ENCODE data around the gene KDM6A.
"Not testable (repeated sequence)": the region's sequence is repeated elsewhere in the genome, so short reads cannot be mapped to it uniquely, and the experiment has no call there.

KDM6A gene

DNA sequence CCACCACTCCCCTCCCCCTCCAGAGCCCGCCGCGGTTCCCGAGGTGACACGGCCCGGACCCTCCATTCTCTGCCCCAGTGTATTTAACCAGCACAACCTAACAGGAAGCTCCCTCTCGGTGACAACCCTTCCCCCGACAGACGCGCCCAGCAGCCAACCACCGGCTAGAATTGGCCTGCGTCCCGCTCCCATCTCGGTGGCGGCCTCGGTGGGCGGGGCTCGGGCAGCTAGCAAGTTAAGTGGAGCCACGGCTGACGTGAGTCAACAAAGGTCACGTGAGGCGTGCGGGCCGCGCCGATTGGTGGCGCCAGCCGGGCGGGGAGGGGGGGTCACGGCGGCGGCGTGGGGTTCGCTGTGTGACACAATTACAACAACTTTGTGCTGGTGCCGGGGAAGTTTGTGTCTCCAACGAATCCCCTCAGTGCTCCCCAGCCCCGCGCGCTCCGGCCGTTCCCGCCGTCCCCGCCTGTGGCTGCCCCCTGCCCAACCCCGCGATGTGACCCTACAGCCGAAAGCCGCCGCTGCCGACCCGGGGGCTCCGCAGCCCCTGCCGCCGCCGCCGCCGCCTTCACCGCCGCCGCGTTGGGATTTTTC is at the start of gene KDM6A:
KDM6A (plus strand) TSS at position 368 of the 594 bp plus-strand sequence. CDS start 364 bp downstream, outside the sequence.
- peak within 1 kb of the TSS; percentile 92 for H3K4me3 ChIP-seq (ENCODE audit: low read depth, low read length)
- DNase-seq (ENCODE audit: low read depth) = peak; percentile 98
- TF ChIP-seq, protein P1, sequence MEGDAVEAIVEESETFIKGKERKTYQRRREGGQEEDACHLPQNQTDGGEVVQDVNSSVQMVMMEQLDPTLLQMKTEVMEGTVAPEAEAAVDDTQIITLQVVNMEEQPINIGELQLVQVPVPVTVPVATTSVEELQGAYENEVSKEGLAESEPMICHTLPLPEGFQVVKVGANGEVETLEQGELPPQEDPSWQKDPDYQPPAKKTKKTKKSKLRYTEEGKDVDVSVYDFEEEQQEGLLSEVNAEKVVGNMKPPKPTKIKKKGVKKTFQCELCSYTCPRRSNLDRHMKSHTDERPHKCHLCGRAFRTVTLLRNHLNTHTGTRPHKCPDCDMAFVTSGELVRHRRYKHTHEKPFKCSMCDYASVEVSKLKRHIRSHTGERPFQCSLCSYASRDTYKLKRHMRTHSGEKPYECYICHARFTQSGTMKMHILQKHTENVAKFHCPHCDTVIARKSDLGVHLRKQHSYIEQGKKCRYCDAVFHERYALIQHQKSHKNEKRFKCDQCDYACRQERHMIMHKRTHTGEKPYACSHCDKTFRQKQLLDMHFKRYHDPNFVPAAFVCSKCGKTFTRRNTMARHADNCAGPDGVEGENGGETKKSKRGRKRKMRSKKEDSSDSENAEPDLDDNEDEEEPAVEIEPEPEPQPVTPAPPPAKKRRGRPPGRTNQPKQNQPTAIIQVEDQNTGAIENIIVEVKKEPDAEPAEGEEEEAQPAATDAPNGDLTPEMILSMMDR (IDR thresholded peaks at IDR 0.05; ENCODE audit: insufficient read depth, low read depth, low read length, missing control alignments) = no peak

- not testable (repeated sequence) for DNase-seq (ENCODE audit: low read depth); H3K4me3 ChIP-seq (ENCODE audit: low read depth, low read length)
These were observed 49.8 kb upstream of the KDM6A start for GRCh38 chrX:44823193-44823592.

- no peak for DNase-seq (ENCODE audit: low read depth)
- H3K4me3 ChIP-seq (ENCODE audit: low read depth, low read length) = no peak overlapping the region
- TF ChIP-seq, protein P1 (IDR thresholded peaks at IDR 0.05; ENCODE audit: insufficient read depth, low read depth, low read length, missing control alignments) = no peak
These were observed 44.9 kb upstream of the KDM6A start for GRCh38 chrX:44828008-44828605.

DNA sequence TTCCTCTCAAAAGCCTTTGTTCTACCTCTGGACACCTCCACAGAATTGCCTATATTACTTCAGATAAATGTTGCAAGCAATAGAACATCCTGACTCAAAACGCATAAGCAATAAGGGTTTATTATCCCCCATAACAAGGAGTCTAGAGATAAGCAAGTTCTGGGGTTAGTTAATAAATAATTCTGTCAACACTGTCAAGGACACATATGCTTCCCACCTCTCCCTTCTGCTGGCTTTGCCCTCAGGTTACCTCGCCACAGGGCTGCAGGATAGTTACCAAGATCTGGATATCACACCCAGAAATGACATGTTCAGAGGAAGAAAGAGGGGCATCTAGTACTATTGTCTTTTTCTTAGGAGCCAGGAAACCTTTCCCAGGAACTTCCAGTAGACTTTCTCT is 43.2 kb upstream of the KDM6A start:
- no peak overlapping the region for H3K4me3 ChIP-seq (ENCODE audit: low read depth, low read length)
- no peak for DNase-seq (ENCODE audit: low read depth)
- TF ChIP-seq, protein P1 (IDR thresholded peaks at IDR 0.05; ENCODE audit: insufficient read depth, low read depth, low read length, missing control alignments) = no peak

DNA sequence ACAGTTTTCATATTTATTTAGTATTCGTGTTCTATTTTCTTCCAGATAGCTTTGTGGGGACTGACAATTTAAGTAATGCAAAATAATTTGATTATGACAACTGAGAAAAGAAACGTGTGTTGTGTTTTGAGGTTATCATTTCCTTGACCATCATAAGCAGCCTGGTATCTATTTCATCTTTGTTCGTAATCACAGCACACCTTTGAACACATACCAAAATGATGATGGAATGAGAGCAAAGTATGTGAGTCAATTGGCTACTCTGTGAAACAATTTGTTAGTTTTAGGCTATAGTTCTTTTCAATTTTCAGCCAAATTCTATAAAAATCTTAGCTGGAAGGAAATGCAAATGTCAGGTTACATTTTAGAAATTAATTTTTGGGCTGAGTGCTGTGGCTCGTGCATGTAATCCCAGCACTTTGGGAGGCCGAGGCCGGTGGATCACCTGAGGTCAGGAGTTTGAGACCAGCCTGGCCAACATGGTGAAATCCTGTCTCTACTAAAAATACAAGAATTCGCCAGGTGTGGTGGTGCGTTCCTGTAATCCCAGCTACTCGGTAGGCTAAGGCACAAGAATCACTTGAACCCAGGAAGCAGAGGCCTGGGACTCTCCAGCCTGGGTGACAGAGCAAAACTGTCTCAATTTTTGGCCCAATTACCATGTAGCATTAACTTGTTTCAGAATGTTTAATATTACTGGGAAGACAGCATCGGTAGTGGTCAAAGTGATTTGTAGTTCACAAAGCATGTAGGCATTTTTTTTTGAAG is 30.3 kb upstream of the KDM6A start:
- TF ChIP-seq, protein P1 (IDR thresholded peaks at IDR 0.05; ENCODE audit: insufficient read depth, low read depth, low read length, missing control alignments) = no peak
- H3K4me3 ChIP-seq (ENCODE audit: low read depth, low read length) = no peak overlapping the region
- no peak for DNase-seq (ENCODE audit: low read depth)

DNA sequence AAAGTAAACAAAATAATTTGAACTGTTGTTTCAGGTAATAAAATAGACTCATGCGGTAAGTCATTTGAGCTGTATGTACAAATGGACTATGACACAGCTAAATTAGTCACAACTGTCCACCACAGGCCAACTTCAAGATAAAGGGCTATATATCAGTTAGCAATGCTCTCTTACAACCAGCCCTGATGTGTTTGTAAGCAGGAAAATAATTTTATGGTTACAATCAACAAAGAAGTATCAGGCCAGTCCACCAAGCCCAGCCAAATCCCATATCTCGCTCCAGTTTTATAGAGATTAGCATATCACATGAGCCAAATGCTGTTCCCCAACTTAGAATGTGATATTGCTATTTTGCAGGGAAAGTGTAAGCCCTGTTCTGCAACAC is 29.7 kb upstream of the KDM6A start:
- TF ChIP-seq, protein P1 (IDR thresholded peaks at IDR 0.05; ENCODE audit: insufficient read depth, low read depth, low read length, missing control alignments) = no peak
- no peak overlapping the region for H3K4me3 ChIP-seq (ENCODE audit: low read depth, low read length)
- no peak for DNase-seq (ENCODE audit: low read depth)

DNA sequence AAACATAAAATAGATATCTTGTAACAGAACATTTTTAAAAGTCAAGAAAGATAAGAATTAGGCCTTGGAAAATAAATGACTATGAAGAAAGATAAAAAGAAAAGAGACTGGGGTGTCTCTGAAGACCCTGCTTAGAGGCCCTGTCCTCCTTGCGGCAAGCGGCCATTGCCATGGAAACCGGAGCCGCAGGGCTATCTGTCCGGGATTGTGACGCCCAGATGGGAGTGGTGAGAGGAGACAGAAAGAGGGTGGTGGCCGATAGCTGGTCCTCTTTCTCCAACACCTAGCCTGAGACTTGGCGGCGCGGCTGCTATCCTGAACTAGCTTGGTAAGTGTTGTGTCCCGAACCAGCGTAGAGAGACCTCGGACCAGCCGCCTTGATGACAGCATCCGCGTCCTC is 29.2 kb upstream of the KDM6A start, which contains the start of gene DUSP21:
DUSP21 (plus strand) TSS at position 269 of the 400 bp plus-strand sequence; CDS start at position 381, 112 bp downstream.
- H3K4me3 ChIP-seq (ENCODE audit: low read depth, low read length) = no peak within 1 kb of the TSS
- no peak for DNase-seq (ENCODE audit: low read depth)
- TF ChIP-seq, protein P1 (IDR thresholded peaks at IDR 0.05; ENCODE audit: insufficient read depth, low read depth, low read length, missing control alignments) = no peak

All from GM12865 (cell line).